22Rv1 (cell line): ENCODE results near the gene OTUD7B.
"Not testable (repeated sequence)": the region's sequence is repeated elsewhere in the genome, so short reads cannot be mapped to it uniquely, and the experiment has no call there.

Source experiments
- CTCF ChIP-seq: fragments of 450-650 bp; IDR thresholded peaks from 2 replicates; pipeline ENCODE4 v1.5.1; 2017; ENCODE audit warnings: mild to moderate bottlenecking
- ZFX ChIP-seq: fragments of 450-650 bp; IDR thresholded peaks from 2 replicates; pipeline ENCODE4 v1.6.1; 2017; ENCODE audit warnings: antibody characterized with exemption, borderline replicate concordance

- not testable (repeated sequence) for TF ChIP-seq CTCF, ZFX
Measured at GRCh38 chr1:149957548-149957947, 53.0 kb downstream of the OTUD7B start.
